PC-3 (cell line): ENCODE measurements around the gene ALPG. TPM values are rescaled to one million over a fixed set of nuclear protein-coding genes. Genes with fewer than 3 reads are reported as not detected.
"Not testable (repeated sequence)": the region's sequence is repeated elsewhere in the genome, so short reads cannot be mapped to it uniquely, and the experiment has no call there.

Experiments used
- ATAC-seq: fragments of 200-7000 bp; cut with Tn5 transposase; 2 replicates; pipeline ENCODE4 v1.9.1; 2020; ENCODE audit warnings: mild to moderate bottlenecking, moderate library complexity
- BruUV-seq: library from RNA; stranded (reverse); fragments of 400-500 nt; replicated peaks from 2 replicates; lab custom pipeline; 2021; lab: Mats Ljungman, UMichigan
- CTCF ChIA-PET: fragments of 300-600 bp; sonication (Branson Sonifier 250); formaldehyde crosslinking; loops from one replicate; lab custom pipeline; 2022; ENCODE audit warnings: antibody characterized with exemption; lab: Charles Lee
- POLR2A ChIA-PET: fragments of 300-600 bp; sonication (Branson Sonifier 250); formaldehyde crosslinking; loops from one replicate; lab custom pipeline; 2022; ENCODE audit warnings: antibody characterized with exemption; ENCODE audit not compliant: unreplicated experiment; lab: Charles Lee
- DNase-seq: peaks from one replicate; pipeline ENCODE4 v3.0.0-alpha.2; 2015
- H2AFZ ChIP-seq: fragments of 300-600 bp; sonication (generic); 2 replicates; pipeline ENCODE4 v1.6.0; 2016; ENCODE audit warnings: antibody characterized with exemption, low read length
- H3F3A ChIP-seq: fragments of 300-600 bp; sonication (generic); one replicate; pipeline ENCODE4 v1.6.0; 2017; ENCODE audit warnings: antibody characterized with exemption, low read length, control low read depth, mild to moderate bottlenecking; ENCODE audit not compliant: unreplicated experiment
- H3K27ac ChIP-seq: fragments of 300-600 bp; sonication (generic); 2 replicates; pipeline ENCODE4 v1.5.1; 2016; ENCODE audit warnings: mild to moderate bottlenecking, low read length
- H3K27me3 ChIP-seq: fragments of 300-600 bp; sonication (generic); 2 replicates; pipeline ENCODE4 v1.6.1; 2016; ENCODE audit warnings: low read length, mixed read lengths
- H3K36me3 ChIP-seq: fragments of 300-600 bp; sonication (generic); 2 replicates; pipeline ENCODE4 v1.6.1; 2016; ENCODE audit warnings: low read depth, mixed run types, low read length, mixed read lengths
- H3K4me1 ChIP-seq: fragments of 300-600 bp; sonication (generic); 2 replicates; pipeline ENCODE4 v1.5.1; 2016; ENCODE audit warnings: low read length; ENCODE audit not compliant: insufficient read depth
- H3K4me2 ChIP-seq: fragments of 300-600 bp; sonication (generic); 2 replicates; pipeline ENCODE4 v1.6.0; 2016; ENCODE audit warnings: low read length
- H3K4me3 ChIP-seq: fragments of 300-600 bp; sonication (generic); 2 replicates; pipeline ENCODE4 v1.5.1; 2016; ENCODE audit warnings: mild to moderate bottlenecking, low read length, mixed read lengths
- H3K79me2 ChIP-seq: fragments of 300-600 bp; sonication (generic); 2 replicates; pipeline ENCODE4 v1.6.1; 2017; ENCODE audit warnings: low read length, mixed read lengths
- H3K9ac ChIP-seq: fragments of 300-600 bp; sonication (generic); 2 replicates; pipeline ENCODE4 v1.6.0; 2016; ENCODE audit warnings: mild to moderate bottlenecking, low read length
- H3K9me2 ChIP-seq: fragments of 300-600 bp; sonication (generic); replicated peaks from 2 replicates; pipeline ENCODE4 v1.6.1; 2016; ENCODE audit warnings: mixed run types, low read length, mixed read lengths
- H3K9me3 ChIP-seq: fragments of 300-600 bp; sonication (generic); 2 replicates; pipeline ENCODE4 v1.6.1; 2016; ENCODE audit warnings: low read length, mixed read lengths
- H4K20me1 ChIP-seq: fragments of 300-600 bp; sonication (generic); 2 replicates; pipeline ENCODE4 v1.6.1; 2016; ENCODE audit warnings: low read length, mixed read lengths
- EZH2 ChIP-seq: fragments of 300-600 bp; sonication (generic); IDR thresholded peaks from one replicate; pipeline ENCODE4 v1.6.1; 2017; ENCODE audit warnings: antibody characterized with exemption, mild to moderate bottlenecking, low read length; ENCODE audit not compliant: unreplicated experiment
- EZH2phosphoT487 ChIP-seq: fragments of 300-600 bp; sonication (generic); IDR thresholded peaks from 2 replicates; pipeline ENCODE4 v1.6.1; 2018; ENCODE audit warnings: mild to moderate bottlenecking, antibody characterized with exemption, low read length, borderline replicate concordance
- intact Hi-C: fragments of 100-400 bp; cut with micrococcal nuclease; formaldehyde crosslinking; loops from 2 replicates; pipeline ENCODE4 v1.9.0; 2023
- total RNA-seq: library from RNA; depleted of rRNA; stranded (reverse); fragments of >200 nt; gene quantifications from 2 replicates; pipeline ENCODE4 v1.2.3, GENCODE V29; 2014
- TF ChIP-seq, protein P1 (sequence below): fragments of 300-600 bp; sonication (generic); conservative IDR thresholded peaks from 2 replicates; pipeline ENCODE4 v1.5.1; 2017; ENCODE audit warnings: antibody characterized with exemption, low read depth, mild to moderate bottlenecking, low read length

ALPG gene
- total RNA-seq, 1 experiment from 2014 or later: 0.18 TPM

DNA sequence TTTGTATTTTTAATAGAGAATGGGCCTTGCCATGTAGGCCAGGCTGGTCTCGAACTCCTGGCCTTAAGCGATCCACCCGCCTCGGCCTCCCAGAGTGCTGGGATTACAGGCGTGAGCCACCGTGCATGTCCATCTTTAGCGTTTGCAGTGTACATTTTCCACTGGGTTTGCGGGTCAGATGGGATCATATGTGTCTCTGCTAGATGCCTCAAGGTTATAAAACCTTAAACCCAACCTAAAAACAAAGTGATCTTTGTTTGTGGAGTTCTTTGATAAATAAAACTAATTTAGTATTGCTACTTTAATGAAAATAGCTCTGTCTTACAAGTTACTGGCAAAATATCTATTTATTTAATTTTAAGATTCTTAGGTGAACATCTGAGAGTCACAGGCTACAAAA, 13.1 kb upstream of the ALPG start:
- intact Hi-C loops: no loop called here
- no peaks in the 10 kb centered on the region for H3K9me3 ChIP-seq
- CTCF ChIA-PET: no interaction called here
- no peaks in the 10 kb centered on the region for H3F3A ChIP-seq
- H2AFZ ChIP-seq: no peak overlapping the region
- no peaks in the 10 kb centered on the region for H3K27me3 ChIP-seq
- H4K20me1 ChIP-seq: no peaks in the 10 kb centered on the region
- ATAC-seq: no peak
- BruUV-seq: no TSS peak
- no peak for DNase-seq
- H3K4me2 ChIP-seq: no peak overlapping the region
- TF ChIP-seq, protein P1, sequence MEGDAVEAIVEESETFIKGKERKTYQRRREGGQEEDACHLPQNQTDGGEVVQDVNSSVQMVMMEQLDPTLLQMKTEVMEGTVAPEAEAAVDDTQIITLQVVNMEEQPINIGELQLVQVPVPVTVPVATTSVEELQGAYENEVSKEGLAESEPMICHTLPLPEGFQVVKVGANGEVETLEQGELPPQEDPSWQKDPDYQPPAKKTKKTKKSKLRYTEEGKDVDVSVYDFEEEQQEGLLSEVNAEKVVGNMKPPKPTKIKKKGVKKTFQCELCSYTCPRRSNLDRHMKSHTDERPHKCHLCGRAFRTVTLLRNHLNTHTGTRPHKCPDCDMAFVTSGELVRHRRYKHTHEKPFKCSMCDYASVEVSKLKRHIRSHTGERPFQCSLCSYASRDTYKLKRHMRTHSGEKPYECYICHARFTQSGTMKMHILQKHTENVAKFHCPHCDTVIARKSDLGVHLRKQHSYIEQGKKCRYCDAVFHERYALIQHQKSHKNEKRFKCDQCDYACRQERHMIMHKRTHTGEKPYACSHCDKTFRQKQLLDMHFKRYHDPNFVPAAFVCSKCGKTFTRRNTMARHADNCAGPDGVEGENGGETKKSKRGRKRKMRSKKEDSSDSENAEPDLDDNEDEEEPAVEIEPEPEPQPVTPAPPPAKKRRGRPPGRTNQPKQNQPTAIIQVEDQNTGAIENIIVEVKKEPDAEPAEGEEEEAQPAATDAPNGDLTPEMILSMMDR: no peak
- TF ChIP-seq EZH2phosphoT487 (no peak), EZH2 (no peak)
- POLR2A ChIA-PET: no interaction called here
- H3K4me3 ChIP-seq: no peak overlapping the region
- no peak overlapping the region for H3K9ac ChIP-seq
- no peak overlapping the region for H3K27ac ChIP-seq
- no peaks in the 10 kb centered on the region for H3K79me2 ChIP-seq
- peaks cover 4% of the 10 kb centered on the region; the same call in 1 of the 2 replicates for H3K4me1 ChIP-seq
- H3K9me2 ChIP-seq: no peaks in the 10 kb centered on the region
- H3K36me3 ChIP-seq: no peaks in the 10 kb centered on the region

DNA sequence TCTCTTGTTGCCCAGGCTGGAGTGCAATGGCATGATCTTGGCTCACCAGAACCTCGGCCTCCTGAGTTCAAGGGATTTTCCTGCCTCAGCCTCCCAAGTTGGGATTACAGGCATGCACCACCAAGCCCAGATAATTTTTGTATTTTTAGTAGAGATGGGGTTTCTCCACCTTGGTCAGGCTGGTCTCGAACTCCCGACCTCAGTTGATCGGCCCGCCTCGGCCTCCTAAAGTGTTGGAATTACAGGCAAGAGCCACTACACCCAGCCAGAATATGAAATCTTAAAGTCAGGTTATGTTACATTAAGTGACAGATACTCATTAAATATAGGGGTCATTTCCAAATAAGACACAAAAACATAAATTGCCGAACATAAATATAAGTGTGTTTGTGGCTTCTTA, 12.2 kb upstream of the ALPG start:
- H3K36me3 ChIP-seq, H3K27ac ChIP-seq, H3K9me2 ChIP-seq, H3K27me3 ChIP-seq, H2AFZ ChIP-seq, H3K9me3 ChIP-seq, H4K20me1 ChIP-seq, POLR2A ChIA-PET, ATAC-seq, H3K4me3 ChIP-seq, H3K4me1 ChIP-seq, H3K79me2 ChIP-seq, intact Hi-C loops, CTCF ChIA-PET, BruUV-seq, H3F3A ChIP-seq, H3K9ac ChIP-seq, H3K4me2 ChIP-seq, DNase-seq: not testable (repeated sequence)

DNA sequence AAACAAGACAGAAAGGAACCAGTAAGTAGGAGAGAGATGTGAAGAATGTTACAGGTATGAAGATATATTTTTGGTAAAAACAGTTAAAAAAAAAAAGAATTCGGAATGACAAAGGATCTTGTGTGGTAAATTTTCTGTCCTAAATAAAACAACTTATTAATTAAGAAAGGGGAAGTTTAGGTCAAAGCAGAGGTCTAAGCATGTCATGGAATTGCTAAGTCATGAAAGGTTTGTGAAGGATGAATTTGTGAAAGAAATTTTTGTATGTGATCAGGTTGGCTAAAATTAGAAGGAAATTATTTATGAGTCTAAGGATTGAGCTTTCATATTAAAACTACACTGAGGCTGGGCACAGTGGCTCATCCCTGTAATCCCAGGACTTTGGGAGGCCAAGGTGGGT, 11.1 kb upstream of the ALPG start:
- TF ChIP-seq EZH2: no peak
- TF ChIP-seq, protein P1: no peak
- TF ChIP-seq EZH2phosphoT487: no peak
- POLR2A ChIA-PET: no interaction called here
- CTCF ChIA-PET: no interaction called here
- Histone ChIP-seq H3K4me3 (no peak overlapping the region), H4K20me1 (no peaks in the 10 kb centered on the region), H3K79me2 (no peaks in the 10 kb centered on the region), H3F3A (no peaks in the 10 kb centered on the region), H3K27ac (no peak overlapping the region), H3K9me3 (no peaks in the 10 kb centered on the region), H3K4me2 (no peak overlapping the region), H3K27me3 (no peaks in the 10 kb centered on the region), H3K9ac (no peak overlapping the region), H2AFZ (no peak overlapping the region), H3K4me1 (peaks cover 5% of the 10 kb centered on the region; the same call in 1 of the 2 replicates), H3K36me3 (no peaks in the 10 kb centered on the region), H3K9me2 (no peaks in the 10 kb centered on the region)
- ATAC-seq: no peak
- DNase-seq: no peak
- intact Hi-C loops: no loop called here
- BruUV-seq: no TSS peak
